ENCODE data around the gene CACNA1F.

Gene CACNA1F

GRCh38 chrX:49257074-49257790 is 24.1 kb upstream of the CACNA1F start:
- DNase-seq: no peak

DNA sequence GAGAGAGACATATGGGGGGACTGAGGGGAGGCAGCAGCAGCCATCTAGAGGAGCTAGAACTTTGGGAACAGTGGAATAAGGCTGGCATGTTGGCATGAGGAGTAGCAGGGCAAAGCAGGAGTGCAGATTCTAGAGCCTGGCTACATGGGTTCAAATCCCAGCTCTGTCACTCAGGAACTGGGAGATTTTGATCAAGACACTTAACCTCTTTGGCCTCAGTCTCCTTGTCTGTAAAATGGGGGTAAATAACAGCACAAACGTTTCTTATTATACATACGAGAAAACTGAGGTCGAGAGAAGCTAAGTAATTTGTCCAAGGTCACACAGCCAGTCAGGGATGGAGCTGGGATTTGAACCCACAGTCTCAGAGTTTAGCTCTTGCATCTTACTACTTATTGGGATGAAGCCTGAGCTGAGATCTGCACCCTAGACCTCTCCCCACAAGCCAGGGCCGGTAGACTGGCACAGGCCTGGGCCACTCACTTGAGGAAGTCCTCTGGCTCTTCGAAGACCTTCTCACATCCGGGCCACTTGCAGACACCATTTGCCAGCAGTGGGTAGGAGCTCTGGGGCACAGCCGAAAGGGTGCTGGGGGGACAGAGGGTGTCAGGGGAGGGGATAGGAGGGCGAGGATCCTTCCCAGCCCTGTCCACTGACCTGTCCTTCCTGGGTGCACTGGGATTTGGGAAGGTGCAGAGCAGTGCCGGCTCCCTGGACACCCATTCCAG is 23.3 kb upstream of the CACNA1F start:
- no peak for DNase-seq

DNA sequence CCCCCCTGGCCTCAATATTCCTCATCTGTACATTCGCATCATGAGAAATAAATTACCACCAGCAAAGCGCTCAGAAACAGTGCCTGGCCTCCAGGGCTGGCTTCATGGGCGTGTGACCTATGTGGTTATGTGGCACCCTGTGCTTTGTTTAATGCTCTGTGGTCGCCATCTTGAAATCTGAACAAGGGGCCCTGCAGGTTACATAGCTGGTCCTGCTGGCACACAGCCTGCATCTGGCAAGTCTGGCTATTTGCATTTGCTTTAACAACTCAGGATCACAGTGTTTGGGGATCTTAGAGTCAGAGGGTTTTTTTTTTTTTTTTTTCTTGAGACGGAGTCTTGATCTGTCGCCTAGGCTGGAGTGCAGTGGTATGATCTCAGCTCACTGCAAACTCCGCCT is 21.5 kb upstream of the CACNA1F start:
- DNase-seq: no peak

- DNase-seq: no peak
Observed at GRCh38 chrX:49251325-49251724, 18.2 kb upstream of the CACNA1F start.

- no peak for DNase-seq
Observed at GRCh38 chrX:49250578-49250977, 17.4 kb upstream of the CACNA1F start.

- no peak for DNase-seq
Observed at GRCh38 chrX:49250066-49250465, 16.9 kb upstream of the CACNA1F start.

GRCh38 chrX:49249616-49250015 is 16.5 kb upstream of the CACNA1F start:
- DNase-seq: no peak

- no peak for DNase-seq
Observed at GRCh38 chrX:49249071-49249470, 15.9 kb upstream of the CACNA1F start.

DNA sequence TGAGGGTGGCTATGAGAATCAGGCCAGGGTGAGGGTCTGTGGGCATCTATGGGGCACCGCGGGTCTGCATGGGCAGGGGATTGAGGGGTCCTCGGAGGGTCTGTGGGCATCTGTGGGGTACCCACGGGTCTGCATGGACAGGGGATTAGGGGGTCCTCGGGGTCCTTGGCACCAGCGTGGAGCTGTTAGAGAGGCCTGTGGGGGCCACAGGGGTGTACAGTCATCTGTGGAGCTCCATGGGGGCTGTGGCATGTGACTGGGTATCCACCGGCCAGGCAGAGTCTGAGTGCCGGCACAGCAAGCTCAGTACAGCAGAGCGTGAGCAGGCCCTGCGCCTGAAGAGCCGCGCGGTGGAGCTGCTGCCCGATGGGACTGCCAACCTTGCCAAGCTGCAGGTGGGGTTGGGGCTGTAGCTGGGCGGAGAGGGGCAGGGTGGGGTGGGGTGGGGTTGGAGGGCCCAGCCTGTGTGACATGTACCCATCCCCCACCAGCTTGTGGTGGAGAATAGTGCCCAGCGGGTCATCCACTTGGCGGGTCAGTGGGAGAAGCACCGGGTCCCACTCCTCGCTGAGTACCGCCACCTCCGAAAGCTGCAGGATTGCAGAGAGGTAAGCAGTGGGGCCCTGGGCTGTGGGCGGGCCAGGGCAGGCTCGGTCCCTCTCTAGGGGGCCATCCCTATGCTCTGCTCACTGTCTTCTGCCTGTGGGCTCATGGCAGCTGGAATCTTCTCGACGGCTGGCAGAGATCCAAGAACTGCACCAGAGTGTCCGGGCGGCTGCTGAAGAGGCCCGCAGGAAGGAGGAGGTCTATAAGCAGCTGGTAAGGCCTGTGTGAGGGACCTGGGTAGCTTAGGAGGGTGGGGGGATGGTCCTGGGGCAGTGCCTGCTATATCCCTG is 15.0 kb upstream of the CACNA1F start:
- DNase-seq: no peak

DNA sequence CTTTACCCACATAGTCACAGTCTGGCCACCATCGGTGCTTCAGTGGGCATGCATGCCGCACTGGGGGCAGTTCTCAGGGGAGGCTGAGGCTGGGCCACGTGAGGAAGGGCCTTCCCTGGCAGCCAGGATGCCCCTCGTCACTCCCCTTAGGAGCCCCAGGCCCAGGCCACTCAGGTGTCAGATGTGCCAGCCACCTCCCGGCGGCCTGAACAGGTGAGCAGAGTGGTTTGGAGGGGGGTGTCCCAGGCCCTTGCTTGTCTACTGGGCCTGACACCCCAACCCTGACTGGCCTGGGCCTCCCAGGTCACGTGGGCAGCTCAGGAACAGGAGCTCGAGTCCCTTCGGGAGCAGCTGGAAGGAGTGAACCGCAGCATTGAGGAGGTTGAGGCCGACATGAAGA is 14.2 kb upstream of the CACNA1F start:
- no peak for DNase-seq

- DNase-seq: no peak
Observed at GRCh38 chrX:49246541-49246940, 13.4 kb upstream of the CACNA1F start.

- no peak for DNase-seq
Observed at GRCh38 chrX:49244207-49244606, 11.1 kb upstream of the CACNA1F start.

DNA sequence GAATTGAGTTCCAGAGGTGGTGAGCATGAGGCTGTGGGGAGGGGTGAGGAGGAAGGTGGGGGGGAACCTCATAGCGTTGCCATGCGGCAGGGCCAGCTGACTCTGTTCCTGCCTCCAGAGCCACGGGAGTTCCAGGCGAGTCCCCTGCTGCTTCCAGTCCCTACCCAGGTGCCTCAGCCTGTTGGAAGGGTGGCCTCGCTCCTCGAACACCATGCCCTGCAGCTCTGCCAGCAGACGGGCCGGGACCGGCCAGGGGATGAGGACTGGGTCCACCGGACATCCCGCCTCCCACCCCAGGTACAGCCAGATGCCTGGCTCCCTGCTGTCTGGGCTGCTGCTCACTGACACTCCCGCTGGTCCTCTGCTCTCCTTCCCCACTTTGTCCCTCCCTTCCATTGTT is 10.0 kb upstream of the CACNA1F start:
- no peak for DNase-seq

DNA sequence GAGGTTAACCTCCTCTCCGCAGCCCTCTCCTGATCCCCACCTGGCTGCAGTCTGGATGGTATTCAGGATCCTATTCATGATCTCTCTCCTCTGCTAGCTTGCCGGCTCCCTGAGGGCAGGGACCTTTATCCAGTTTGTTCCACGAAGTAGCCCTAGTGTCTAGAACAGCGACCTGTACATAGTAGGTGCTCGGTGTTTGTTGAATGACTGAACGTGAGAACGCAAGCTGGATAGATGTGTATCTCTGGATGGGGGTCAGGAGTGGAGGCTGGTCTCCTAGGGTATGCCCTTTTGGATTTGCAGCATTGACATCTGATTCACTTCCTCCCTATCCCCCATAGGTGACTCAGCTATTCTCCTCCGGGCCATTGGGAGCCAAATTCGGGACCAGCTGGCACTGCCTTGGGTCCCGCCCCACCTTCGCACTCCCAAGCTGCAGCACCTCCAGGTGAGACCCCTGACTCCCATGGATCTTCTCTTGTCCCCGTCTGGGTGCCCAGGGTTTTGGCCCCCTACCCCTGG is 9.5 kb upstream of the CACNA1F start:
- no peak for DNase-seq

DNA sequence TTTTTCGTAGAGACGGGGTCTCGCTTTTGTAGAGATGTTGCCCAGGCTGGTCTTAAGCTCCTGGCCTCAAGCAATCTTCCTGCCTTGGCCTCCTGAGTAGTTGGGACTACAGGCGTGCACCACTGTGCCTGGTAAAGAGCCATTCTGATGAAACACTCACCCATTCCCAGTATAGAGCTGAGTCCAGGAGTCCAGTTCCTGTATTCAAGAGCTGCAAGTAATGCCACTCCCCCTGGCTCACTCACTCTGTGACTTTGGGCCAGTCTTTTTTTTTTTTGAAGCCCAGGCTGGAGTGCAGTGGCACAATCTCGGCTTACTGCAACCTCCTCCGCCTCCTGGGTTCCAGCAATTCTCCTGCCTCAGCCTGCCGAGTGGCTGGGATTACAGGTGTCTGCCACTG is 5.6 kb upstream of the CACNA1F start:
- no peak for DNase-seq

GRCh38 chrX:49237060-49237459 is 3.9 kb upstream of the CACNA1F start:
- no peak for DNase-seq

- DNase-seq: no peak
Observed at GRCh38 chrX:49233887-49234555, 881 bp upstream of the CACNA1F start.

DNA sequence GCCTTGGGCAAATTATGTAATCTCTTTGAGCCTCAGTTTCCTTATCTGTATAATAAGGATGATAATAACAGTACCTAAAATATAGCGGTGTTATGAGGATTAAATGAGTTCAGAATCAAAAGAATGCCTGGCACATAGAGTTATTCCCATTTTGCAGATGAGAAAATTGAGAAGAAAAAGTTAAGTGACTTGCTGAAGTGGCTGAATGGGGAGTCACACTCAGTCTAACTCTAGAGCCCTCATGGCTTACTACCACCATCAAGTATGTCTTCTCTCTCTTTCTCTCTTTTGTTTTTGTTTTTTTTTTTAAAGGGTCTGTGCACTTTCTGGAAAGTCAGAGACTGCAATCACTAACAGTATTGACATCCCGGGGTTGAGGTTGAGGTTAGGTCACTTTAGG is 615 bp downstream of the CACNA1F start:
- no peak for DNase-seq

DNA sequence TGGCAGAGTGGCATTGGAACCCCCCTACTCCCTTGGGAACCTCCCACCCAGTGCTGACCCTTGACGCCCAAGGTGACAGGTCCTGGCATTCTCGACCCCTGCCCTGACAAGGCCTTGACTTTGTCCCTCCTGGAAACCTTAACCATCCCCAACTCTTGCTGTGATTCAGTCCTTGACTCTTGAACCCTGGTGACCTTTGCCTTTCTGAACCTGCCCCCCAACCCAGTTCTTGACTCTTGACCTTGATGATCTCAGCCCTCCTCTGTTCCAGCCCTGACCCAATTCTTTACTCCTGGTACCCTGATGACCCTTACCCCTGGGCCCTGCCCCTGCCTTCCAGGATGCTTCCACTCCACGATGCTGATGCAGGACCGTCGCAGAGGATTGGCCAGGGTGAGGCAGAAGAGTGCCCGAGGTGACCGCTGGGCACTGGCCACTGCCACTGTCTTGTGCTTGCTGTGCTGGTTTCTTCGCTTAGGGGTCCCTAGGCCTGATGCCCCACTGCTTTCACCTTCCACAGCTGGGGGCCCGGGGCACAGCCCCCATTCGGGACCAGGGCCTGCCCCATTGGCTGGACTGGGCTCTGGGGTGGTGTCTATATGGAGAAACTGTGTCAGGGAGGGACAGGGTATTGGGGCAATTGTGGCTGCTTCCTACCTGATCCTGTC is 1.7 kb downstream of the CACNA1F start:
- DNase-seq: no peak

- DNase-seq: peak; percentile 81
Observed at GRCh38 chrX:49230500-49231232, 2.5 kb downstream of the CACNA1F start.

DNA sequence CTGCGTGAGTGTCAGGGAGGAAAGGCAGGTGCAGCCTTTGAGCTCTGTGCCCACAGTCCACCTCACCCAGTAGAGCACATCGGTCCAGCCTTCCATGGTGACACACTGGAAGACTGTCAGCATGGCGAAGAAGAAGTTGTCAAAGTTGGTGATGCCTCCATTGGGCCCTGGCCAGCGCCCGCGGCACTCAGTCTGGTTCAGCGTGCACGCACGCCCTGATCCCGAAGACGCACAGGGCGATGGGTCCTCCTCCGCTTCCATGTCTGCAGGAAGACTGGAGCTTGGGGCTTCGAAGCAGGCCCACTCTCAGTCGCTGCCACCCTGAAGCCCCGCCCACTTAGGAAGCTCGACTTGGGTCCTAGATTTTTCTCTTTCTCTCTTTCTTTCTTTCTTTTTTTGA is 5.0 kb downstream of the CACNA1F start:
- no peak for DNase-seq

DNA sequence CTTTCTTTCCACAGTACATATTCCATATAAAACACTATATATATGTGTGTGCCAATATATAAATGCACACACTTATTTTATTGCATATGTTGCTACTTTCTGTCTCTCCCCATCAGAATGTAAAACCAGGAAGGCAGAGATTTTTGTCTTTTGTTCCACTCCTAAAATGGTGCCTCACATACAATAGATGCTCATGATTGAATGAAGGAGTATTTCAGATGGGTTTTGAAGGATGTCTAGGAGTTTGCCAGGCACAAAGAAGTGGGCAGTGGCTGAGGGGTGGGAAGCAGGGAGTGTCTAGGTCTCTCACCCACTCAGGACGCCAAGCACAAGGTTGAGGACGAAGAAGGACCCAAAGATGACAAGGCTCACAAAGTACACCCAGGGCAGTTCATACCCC is 5.4 kb downstream of the CACNA1F start:
- no peak for DNase-seq

Measured in stimulated activated CD4-positive, alpha-beta T cell treated with anti-CD3 and anti-CD28 coated beads, Interleukin-15, amount 100 ng/mL, for 24 hours (primary cell).